Right ventricle myocardium superior (tissue), 1 donor: ENCODE data around the gene DDX27. TPM values are rescaled to one million over a fixed set of nuclear protein-coding genes. Genes with fewer than 3 reads are reported as not detected.
A peak's percentile ranks its signal among the peaks of the same experiment; 100 is the strongest.

Source experiments
- ATAC-seq: fragments of 200-7000 bp; cut with Tn5 transposase; one replicate; pipeline ENCODE4 v1.9.1; 2020; ENCODE audit warnings: mild to moderate bottlenecking; ENCODE audit not compliant: poor library complexity
- DNase-seq: peaks from one replicate; pipeline ENCODE4 v3.0.0-alpha.2; 2020
- intact Hi-C: fragments of 100-400 bp; cut with DNase I; formaldehyde crosslinking; loops from one replicate; pipeline ENCODE4 v1.11.2; 2022
- total RNA-seq: library from RNA; stranded (reverse); fragmentation: NEBNext Ultra II Directional; extraction: Animal tissue kit (Norgen Biotek cat#: 25700); gene quantifications from one replicate; pipeline ENCODE4 v1.2.1, GENCODE V29; 2021
- donor health status: DM: no; HTN: yes; CAD: no; lungs with severe emphysema.

The DDX27 gene
- total RNA-seq, 1 donor from 2014 or later = 12.2 TPM

GRCh38 chr20:49233226-49233625, 14.0 kb downstream of the DDX27 start:
- DNase-seq (no peak), ATAC-seq (no peak)
- intact Hi-C loops = no loop called here

GRCh38 chr20:49234831-49235230, 15.6 kb downstream of the DDX27 start:
- no peak for ATAC-seq
- no peak for DNase-seq
- intact Hi-C loops = no loop called here

GRCh38 chr20:49236301-49236700, 17.1 kb downstream of the DDX27 start:
- intact Hi-C loops = no loop called here
- DNase-seq (no peak), ATAC-seq (no peak)

GRCh38 chr20:49237531-49237930, 18.3 kb downstream of the DDX27 start:
- intact Hi-C loops = no loop called here
- no peak for DNase-seq
- ATAC-seq = no peak

GRCh38 chr20:49245921-49246740, 26.9 kb downstream of the DDX27 start:
- DNase-seq = peak; percentile 49
- intact Hi-C loops = no loop called here

GRCh38 chr20:49247169-49247723, 28.0 kb downstream of the DDX27 start:
- DNase-seq (no peak), ATAC-seq (no peak)
- intact Hi-C loops = no loop called here

More at GRCh38 chr20:49245921-49246740, 26.9 kb downstream of the DDX27 start:
- peak; percentile 76 for ATAC-seq

- intact Hi-C loops = no loop called here
- no peak for ATAC-seq
- no peak for DNase-seq
Observed at GRCh38 chr20:49247792-49248191, 28.6 kb downstream of the DDX27 start.

GRCh38 chr20:49248301-49248700, 29.1 kb downstream of the DDX27 start:
- no peak for DNase-seq
- no peak for ATAC-seq
- intact Hi-C loops = no loop called here

GRCh38 chr20:49248879-49249665, 29.9 kb downstream of the DDX27 start:
- intact Hi-C loops = no loop called here
- no peak for DNase-seq
- ATAC-seq = no peak

- ATAC-seq = no peak
- DNase-seq = no peak
- intact Hi-C loops = no loop called here
Observed at GRCh38 chr20:49252556-49253350, 33.5 kb downstream of the DDX27 start.

- DNase-seq = no peak
- intact Hi-C loops = no loop called here
- no peak for ATAC-seq
Observed at GRCh38 chr20:49256261-49256660, 37.0 kb downstream of the DDX27 start.

- no peak for ATAC-seq
- intact Hi-C loops = no loop called here
- no peak for DNase-seq
Observed at GRCh38 chr20:49259284-49259683, 40.1 kb downstream of the DDX27 start.

- intact Hi-C loops = no loop called here
Observed at GRCh38 chr20:49259799-49260198, 40.6 kb downstream of the DDX27 start.

GRCh38 chr20:49260218-49260617, 41.0 kb downstream of the DDX27 start:
- ATAC-seq = no peak
- intact Hi-C loops = no loop called here
- DNase-seq = no peak

More at GRCh38 chr20:49259799-49260198, 40.6 kb downstream of the DDX27 start:
- ATAC-seq (no peak), DNase-seq (no peak)

- no peak for ATAC-seq
- DNase-seq = no peak
- intact Hi-C loops = no loop called here
Observed at GRCh38 chr20:49261173-49261572, 42.0 kb downstream of the DDX27 start.

- DNase-seq = no peak
- ATAC-seq = no peak
- intact Hi-C loops = no loop called here
Observed at GRCh38 chr20:49262444-49262843, 43.2 kb downstream of the DDX27 start.

- ATAC-seq (no peak), DNase-seq (no peak)
Observed at GRCh38 chr20:49267327-49267726, 48.1 kb downstream of the DDX27 start.

GRCh38 chr20:49268600-49269365, 49.6 kb downstream of the DDX27 start:
- DNase-seq = no peak
- no peak for ATAC-seq
- intact Hi-C loops = no loop called here

More at GRCh38 chr20:49267327-49267726, 48.1 kb downstream of the DDX27 start:
- intact Hi-C loops = no loop called here
